ENCODE results near the gene TRPT1.

DNA sequence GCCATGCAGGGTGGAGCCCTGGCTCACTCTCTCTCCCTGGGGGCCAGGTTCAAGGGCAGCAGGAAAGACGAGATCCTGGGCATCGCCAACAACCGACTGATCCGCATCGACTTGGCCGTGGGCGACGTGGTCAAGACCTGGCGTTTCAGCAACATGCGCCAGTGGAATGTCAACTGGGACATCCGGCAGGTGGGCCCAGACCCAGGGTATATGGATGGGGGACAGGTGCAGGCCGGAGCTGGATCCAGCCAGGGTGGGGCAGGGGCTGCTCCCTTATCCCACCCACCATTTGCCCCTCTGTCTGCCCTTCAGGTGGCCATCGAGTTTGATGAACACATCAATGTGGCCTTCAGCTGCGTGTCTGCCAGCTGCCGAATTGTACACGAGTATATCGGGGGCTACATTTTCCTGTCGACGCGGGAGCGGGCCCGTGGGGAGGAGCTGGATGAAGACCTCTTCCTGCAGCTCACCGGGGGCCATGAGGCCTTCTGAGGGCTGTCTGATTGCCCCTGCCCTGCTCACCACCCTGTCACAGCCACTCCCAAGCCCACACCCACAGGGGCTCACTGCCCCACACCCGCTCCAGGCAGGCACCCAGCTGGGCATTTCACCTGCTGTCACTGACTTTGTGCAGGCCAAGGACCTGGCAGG is 2.9 kb downstream of the TRPT1 start:
- TF ChIP-seq, protein P1, sequence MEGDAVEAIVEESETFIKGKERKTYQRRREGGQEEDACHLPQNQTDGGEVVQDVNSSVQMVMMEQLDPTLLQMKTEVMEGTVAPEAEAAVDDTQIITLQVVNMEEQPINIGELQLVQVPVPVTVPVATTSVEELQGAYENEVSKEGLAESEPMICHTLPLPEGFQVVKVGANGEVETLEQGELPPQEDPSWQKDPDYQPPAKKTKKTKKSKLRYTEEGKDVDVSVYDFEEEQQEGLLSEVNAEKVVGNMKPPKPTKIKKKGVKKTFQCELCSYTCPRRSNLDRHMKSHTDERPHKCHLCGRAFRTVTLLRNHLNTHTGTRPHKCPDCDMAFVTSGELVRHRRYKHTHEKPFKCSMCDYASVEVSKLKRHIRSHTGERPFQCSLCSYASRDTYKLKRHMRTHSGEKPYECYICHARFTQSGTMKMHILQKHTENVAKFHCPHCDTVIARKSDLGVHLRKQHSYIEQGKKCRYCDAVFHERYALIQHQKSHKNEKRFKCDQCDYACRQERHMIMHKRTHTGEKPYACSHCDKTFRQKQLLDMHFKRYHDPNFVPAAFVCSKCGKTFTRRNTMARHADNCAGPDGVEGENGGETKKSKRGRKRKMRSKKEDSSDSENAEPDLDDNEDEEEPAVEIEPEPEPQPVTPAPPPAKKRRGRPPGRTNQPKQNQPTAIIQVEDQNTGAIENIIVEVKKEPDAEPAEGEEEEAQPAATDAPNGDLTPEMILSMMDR (IDR thresholded peaks at IDR 0.05) = no peak
- TF ChIP-seq EP300 (IDR thresholded peaks at IDR 0.05) = no peak
- no peak for TF ChIP-seq POLR2A (IDR thresholded peaks at IDR 0.05)
- no peak for TF ChIP-seq POLR2AphosphoS5 (IDR thresholded peaks at IDR 0.05)

Measured in suprapubic skin (tissue), 4 donors.